Neural progenitor cell (in vitro differentiated cells): ENCODE data around the gene TMEM179. TPM values are rescaled to one million over a fixed set of nuclear protein-coding genes. Genes with fewer than 3 reads are reported as not detected.

Experiments
- DNase-seq: peaks from one replicate; pipeline ENCODE4 v3.0.0-alpha.2; 2016; ENCODE audit warnings: low spot score
- H2AFZ ChIP-seq: fragments of 200-600 bp; sonication (generic); replicated peaks from 2 replicates; pipeline ENCODE4 v1.6.1; 2016; ENCODE audit warnings: antibody characterized with exemption
- H3F3A ChIP-seq: fragments of 200-600 bp; sonication (generic); 2 replicates; pipeline ENCODE4 v1.6.1; 2016; ENCODE audit warnings: antibody characterized with exemption, low read depth
- H3K27ac ChIP-seq: fragments of 200-600 bp; sonication (generic); 2 replicates; pipeline ENCODE4 v1.5.1; 2016; ENCODE audit warnings: mild to moderate bottlenecking
- H3K27me3 ChIP-seq: fragments of 200-600 bp; sonication (generic); 2 replicates; pipeline ENCODE4 v1.6.1; 2016; ENCODE audit warnings: mild to moderate bottlenecking, moderate library complexity
- H3K36me3 ChIP-seq: fragments of 200-600 bp; sonication (generic); 2 replicates; pipeline ENCODE4 v1.5.1; 2016
- H3K4me1 ChIP-seq: fragments of 200-600 bp; sonication (generic); 2 replicates; pipeline ENCODE4 v1.6.1; 2016; ENCODE audit warnings: mixed run types
- H3K4me2 ChIP-seq: fragments of 200-600 bp; sonication (generic); 2 replicates; pipeline ENCODE4 v1.6.1; 2016
- H3K4me3 ChIP-seq: fragments of 200-600 bp; sonication (generic); 2 replicates; pipeline ENCODE4 v1.5.1; 2016
- H3K79me2 ChIP-seq: fragments of 200-600 bp; sonication (generic); 2 replicates; pipeline ENCODE4 v1.6.1; 2016; ENCODE audit warnings: low read depth
- H3K9ac ChIP-seq: fragments of 200-600 bp; sonication (generic); 2 replicates; pipeline ENCODE4 v1.6.1; 2016
- H3K9me3 ChIP-seq: fragments of 200-600 bp; sonication (generic); 2 replicates; pipeline ENCODE4 v1.5.1; 2016; ENCODE audit warnings: low read depth
- H4K20me1 ChIP-seq: fragments of 200-600 bp; sonication (generic); 2 replicates; pipeline ENCODE4 v1.6.1; 2016; ENCODE audit warnings: low read depth
- H3K27ac Mint-ChIP-seq: 3 replicates; pipeline ENCODE4 v1.8.0; 2021; ENCODE audit warnings: mixed read lengths
- H3K27me3 Mint-ChIP-seq: 2 replicates; pipeline ENCODE4 v1.8.0; 2022; ENCODE audit warnings: low read depth, mild to moderate bottlenecking, inconsistent platforms, moderate library complexity, mixed read lengths; ENCODE audit not compliant: insufficient read depth
- H3K36me3 Mint-ChIP-seq: 3 replicates; pipeline ENCODE4 v1.8.0; 2021; ENCODE audit warnings: mixed read lengths
- H3K4me1 Mint-ChIP-seq: 3 replicates; pipeline ENCODE4 v1.8.0; 2021; ENCODE audit warnings: mixed read lengths
- H3K4me3 Mint-ChIP-seq: 3 replicates; pipeline ENCODE4 v1.8.0; 2021; ENCODE audit warnings: mild to moderate bottlenecking, moderate library complexity, mixed read lengths
- H3K9me3 Mint-ChIP-seq: 3 replicates; pipeline ENCODE4 v1.8.0; 2020; ENCODE audit warnings: mixed read lengths
- EZH2 ChIP-seq: fragments of 200-600 bp; sonication (generic); IDR thresholded peaks from 2 replicates; pipeline ENCODE4 v1.6.1; 2017; ENCODE audit warnings: antibody characterized with exemption, mild to moderate bottlenecking, moderate library complexity
- EZH2phosphoT487 ChIP-seq: fragments of 200-600 bp; sonication (generic); IDR thresholded peaks from 2 replicates; pipeline ENCODE4 v1.6.1; 2017; ENCODE audit warnings: antibody characterized with exemption
- total RNA-seq: library from RNA; depleted of rRNA; stranded (reverse); fragments of >200 nt; gene quantifications from 2 replicates; pipeline ENCODE4 v1.2.3, GENCODE V29; 2015; ENCODE audit warnings: low replicate concordance
- TF ChIP-seq, protein P1 (sequence below): fragments of 200-600 bp; sonication (generic); IDR thresholded peaks from 2 replicates; pipeline ENCODE4 v1.5.1; 2017; ENCODE audit warnings: antibody characterized with exemption, mild to moderate bottlenecking

The TMEM179 gene
- total RNA-seq, 1 donor from 2014 or later = 0.77 TPM

DNA sequence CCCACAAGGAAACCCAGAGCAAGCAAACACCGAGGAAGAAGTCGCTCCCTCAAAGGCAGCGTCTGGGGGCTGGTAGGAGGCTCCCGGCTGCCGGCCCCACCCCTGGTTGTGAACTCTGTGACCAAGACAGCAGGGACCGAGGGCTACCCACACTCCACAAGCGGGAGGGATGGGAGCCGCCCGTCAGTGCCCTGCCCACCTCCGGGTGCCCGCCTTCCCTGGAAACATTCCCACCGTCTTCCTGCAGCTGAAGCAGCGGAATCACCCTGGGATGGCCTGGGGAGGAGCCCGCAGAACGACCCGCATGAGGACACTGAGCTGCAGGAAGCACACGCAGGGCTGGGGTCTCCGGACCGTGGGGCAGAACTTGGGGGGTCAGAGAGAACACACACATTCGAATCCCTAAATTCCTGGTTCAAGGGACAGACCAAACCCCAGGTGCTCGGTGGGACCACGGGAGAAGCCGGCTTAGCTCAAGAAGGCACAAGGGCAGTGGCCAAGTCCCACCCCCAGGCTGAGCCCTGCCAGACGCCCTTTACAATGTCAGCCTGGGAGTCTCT lies 58.5 kb downstream of the TMEM179 start:
- Mint-ChIP-seq H3K27me3 (peaks cover 5% of the 10 kb centered on the region), H3K27ac (no peak overlapping the region), H3K4me1 (peaks cover 7% of the 10 kb centered on the region), H3K9me3 (no peaks in the 10 kb centered on the region), H3K36me3 (no peaks in the 10 kb centered on the region), H3K4me3 (no peak overlapping the region)
- Histone ChIP-seq H3K4me3 (no peak overlapping the region), H3K9me3 (no peaks in the 10 kb centered on the region), H3K36me3 (no peaks in the 10 kb centered on the region), H2AFZ (no peak overlapping the region), H3K4me1 (no peaks in the 10 kb centered on the region), H3K4me2 (no peak overlapping the region), H3K79me2 (no peaks in the 10 kb centered on the region), H3F3A (no peaks in the 10 kb centered on the region), H3K9ac (no peak overlapping the region), H4K20me1 (no peaks in the 10 kb centered on the region), H3K27me3 (no peaks in the 10 kb centered on the region), H3K27ac (no peak overlapping the region)
- TF ChIP-seq, protein P1, sequence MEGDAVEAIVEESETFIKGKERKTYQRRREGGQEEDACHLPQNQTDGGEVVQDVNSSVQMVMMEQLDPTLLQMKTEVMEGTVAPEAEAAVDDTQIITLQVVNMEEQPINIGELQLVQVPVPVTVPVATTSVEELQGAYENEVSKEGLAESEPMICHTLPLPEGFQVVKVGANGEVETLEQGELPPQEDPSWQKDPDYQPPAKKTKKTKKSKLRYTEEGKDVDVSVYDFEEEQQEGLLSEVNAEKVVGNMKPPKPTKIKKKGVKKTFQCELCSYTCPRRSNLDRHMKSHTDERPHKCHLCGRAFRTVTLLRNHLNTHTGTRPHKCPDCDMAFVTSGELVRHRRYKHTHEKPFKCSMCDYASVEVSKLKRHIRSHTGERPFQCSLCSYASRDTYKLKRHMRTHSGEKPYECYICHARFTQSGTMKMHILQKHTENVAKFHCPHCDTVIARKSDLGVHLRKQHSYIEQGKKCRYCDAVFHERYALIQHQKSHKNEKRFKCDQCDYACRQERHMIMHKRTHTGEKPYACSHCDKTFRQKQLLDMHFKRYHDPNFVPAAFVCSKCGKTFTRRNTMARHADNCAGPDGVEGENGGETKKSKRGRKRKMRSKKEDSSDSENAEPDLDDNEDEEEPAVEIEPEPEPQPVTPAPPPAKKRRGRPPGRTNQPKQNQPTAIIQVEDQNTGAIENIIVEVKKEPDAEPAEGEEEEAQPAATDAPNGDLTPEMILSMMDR = no peak
- TF ChIP-seq EZH2 = no peak
- TF ChIP-seq EZH2phosphoT487 = no peak
- no peak for DNase-seq

DNA sequence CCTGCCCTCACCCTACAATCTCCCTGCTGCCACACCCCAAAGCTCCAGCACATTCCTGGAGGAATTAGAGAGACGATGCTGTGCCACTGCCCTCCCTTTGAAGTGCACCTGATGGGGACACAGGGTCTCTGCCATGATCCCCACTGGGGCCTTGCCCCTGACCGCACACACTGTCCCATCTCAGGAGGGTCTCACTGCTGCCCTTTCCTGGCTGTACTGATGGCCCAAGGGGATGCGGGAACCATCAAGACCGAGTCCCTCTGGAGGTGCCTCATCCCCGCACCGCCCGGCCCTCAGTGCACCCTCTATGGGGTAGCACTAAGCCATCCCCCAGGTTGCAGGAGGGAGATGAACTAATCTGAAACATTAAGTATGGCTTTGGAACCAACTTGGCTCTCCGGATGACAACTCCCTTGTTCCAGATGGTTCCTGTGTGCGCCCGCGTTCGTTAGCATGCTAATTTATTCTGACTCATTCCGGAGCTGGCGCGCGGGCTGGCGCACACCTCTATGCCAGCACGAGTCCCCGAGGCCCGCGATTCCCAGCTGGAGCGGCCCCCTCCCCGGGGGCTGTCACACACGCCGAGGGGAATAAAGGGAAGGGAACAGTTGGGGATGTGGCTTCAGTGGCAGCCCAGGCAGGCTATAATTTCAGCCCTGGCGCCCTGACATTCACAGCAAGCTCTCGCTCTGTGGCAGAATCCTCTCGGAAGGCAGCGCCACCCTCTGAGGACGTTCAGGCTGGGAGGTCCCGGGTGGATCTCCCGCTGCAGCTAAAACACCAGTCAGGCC lies 59.2 kb downstream of the TMEM179 start:
- Mint-ChIP-seq H3K27ac (peak overlapping the region; percentile 2), H3K4me3 (no peak overlapping the region), H3K27me3 (peaks cover 4% of the 10 kb centered on the region), H3K36me3 (no peaks in the 10 kb centered on the region), H3K4me1 (peaks cover 7% of the 10 kb centered on the region), H3K9me3 (no peaks in the 10 kb centered on the region)
- Histone ChIP-seq H3K36me3 (no peaks in the 10 kb centered on the region), H4K20me1 (no peaks in the 10 kb centered on the region), H3K79me2 (no peaks in the 10 kb centered on the region), H3K4me1 (no peaks in the 10 kb centered on the region), H3K4me2 (no peak overlapping the region), H3K9ac (no peak overlapping the region), H3K27ac (no peak overlapping the region), H3K4me3 (no peak overlapping the region), H3K9me3 (no peaks in the 10 kb centered on the region), H3F3A (no peaks in the 10 kb centered on the region), H2AFZ (no peak overlapping the region), H3K27me3 (no peaks in the 10 kb centered on the region)
- TF ChIP-seq EZH2 (no peak), EZH2phosphoT487 (no peak)
- TF ChIP-seq, protein P1 = no peak
- no peak for DNase-seq

DNA sequence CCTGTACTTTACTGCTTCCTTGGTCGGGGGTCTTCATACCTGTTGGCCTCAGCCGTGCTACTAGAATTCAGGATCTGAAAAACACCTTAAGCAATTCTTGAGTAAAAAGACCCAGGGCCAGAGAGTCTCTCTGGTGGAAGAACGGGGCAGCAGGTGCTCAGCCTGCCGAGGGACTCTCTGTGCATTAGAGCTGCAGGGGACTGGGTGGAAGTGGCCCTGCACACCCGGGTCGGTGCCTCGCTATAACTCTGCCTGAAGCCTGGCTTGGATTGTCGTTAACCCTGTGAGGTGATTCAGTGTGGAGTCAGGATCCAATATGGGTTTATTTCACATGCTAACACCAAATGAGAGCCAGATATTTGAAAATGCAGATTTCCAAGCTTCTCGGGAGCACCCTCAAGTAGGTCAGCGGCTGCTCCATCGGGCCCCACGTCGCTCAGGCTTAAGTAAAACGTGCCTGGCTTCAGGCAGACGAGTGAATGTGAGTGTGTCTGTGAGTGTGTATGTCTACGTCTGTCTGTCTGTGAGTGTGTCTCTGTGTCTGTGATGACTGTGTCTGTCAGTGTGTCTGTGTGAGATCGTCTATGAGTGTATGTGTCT lies 60.1 kb downstream of the TMEM179 start:
- TF ChIP-seq EZH2 (no peak), EZH2phosphoT487 (no peak)
- TF ChIP-seq, protein P1 = no peak
- H3K27ac ChIP-seq = no peak overlapping the region
- no peaks in the 10 kb centered on the region for H3K4me1 ChIP-seq
- Mint-ChIP-seq H3K27ac (peak overlapping the region; percentile 2), H3K4me1 (peaks cover 7% of the 10 kb centered on the region), H3K27me3 (peaks cover 2% of the 10 kb centered on the region), H3K9me3 (no peaks in the 10 kb centered on the region), H3K36me3 (no peaks in the 10 kb centered on the region), H3K4me3 (no peak overlapping the region)
- H3K9ac ChIP-seq = no peak overlapping the region
- H4K20me1 ChIP-seq = no peaks in the 10 kb centered on the region
- H2AFZ ChIP-seq = no peak overlapping the region
- no peak overlapping the region for H3K4me3 ChIP-seq
- H3F3A ChIP-seq = no peaks in the 10 kb centered on the region
- no peaks in the 10 kb centered on the region for H3K9me3 ChIP-seq
- no peaks in the 10 kb centered on the region for H3K79me2 ChIP-seq
- no peak for DNase-seq
- no peak overlapping the region for H3K4me2 ChIP-seq
- H3K27me3 ChIP-seq = no peaks in the 10 kb centered on the region
- no peaks in the 10 kb centered on the region for H3K36me3 ChIP-seq
